COR-L47 (cell line): ENCODE results near the gene REPIN1.

Experiments
- DNase-seq: peaks from one replicate; lab custom pipeline; 2025; lab: John Stamatoyannopoulos, UW

Gene REPIN1

GRCh38 chr7:150360363-150361058 lies 8.1 kb upstream of the REPIN1 start:
- DNase-seq: no peak

- DNase-seq: no peak
These were observed 7.2 kb upstream of the REPIN1 start for GRCh38 chr7:150361402-150361801.

GRCh38 chr7:150361807-150362621 lies 6.6 kb upstream of the REPIN1 start:
- DNase-seq: no peak

GRCh38 chr7:150363370-150363769 lies 5.3 kb upstream of the REPIN1 start:
- DNase-seq: no peak

- no peak for DNase-seq
These were observed 4.8 kb upstream of the REPIN1 start for GRCh38 chr7:150363872-150364271.

- DNase-seq: no peak
These were observed 3.4 kb upstream of the REPIN1 start for GRCh38 chr7:150365194-150365593.

GRCh38 chr7:150365673-150366398 lies 2.8 kb upstream of the REPIN1 start:
- no peak for DNase-seq

GRCh38 chr7:150367677-150368095 lies 936 bp upstream of the REPIN1 start:
- no peak for DNase-seq

- DNase-seq: peak; percentile 62
These were observed 494 bp downstream of the REPIN1 start for GRCh38 chr7:150368884-150369747.

- DNase-seq: no peak
These were observed 1.3 kb downstream of the REPIN1 start for GRCh38 chr7:150369748-150370501.

- no peak for DNase-seq
These were observed 2.0 kb downstream of the REPIN1 start for GRCh38 chr7:150370612-150371071.

GRCh38 chr7:150371131-150371995 lies 2.7 kb downstream of the REPIN1 start:
- no peak for DNase-seq

GRCh38 chr7:150371996-150372270 lies 3.3 kb downstream of the REPIN1 start:
- no peak for DNase-seq

- no peak for DNase-seq
These were observed 3.8 kb downstream of the REPIN1 start for GRCh38 chr7:150372271-150373048.

- DNase-seq: no peak
These were observed 4.6 kb downstream of the REPIN1 start for GRCh38 chr7:150373049-150373801.

- no peak for DNase-seq
These were observed 5.4 kb downstream of the REPIN1 start for GRCh38 chr7:150374026-150374425.

- no peak for DNase-seq
These were observed 5.8 kb downstream of the REPIN1 start for GRCh38 chr7:150374472-150374871.

GRCh38 chr7:150375662-150376521 lies 7.3 kb downstream of the REPIN1 start:
- DNase-seq: no peak
